Fibroblast of lung (primary cell): Measurements from ENCODE around the gene SLC28A3.

ENCODE experiments used
- CTCF ChIP-seq, 2 donors: IDR thresholded peaks in 1 of 2; conservative IDR thresholded peaks in 1 of 2; 1 replicate in 1 of 2; 2 replicates in 1 of 2; pipeline ENCODE4 v1.5.1; 2011 to 2012; ENCODE audit warnings: low read length in 2 of 2, control low read depth in 1 of 2, inconsistent platforms in 1 of 2, low read depth in 1 of 2, mild to moderate bottlenecking in 1 of 2
- EZH2 ChIP-seq: IDR thresholded peaks from 2 replicates; pipeline ENCODE4 v1.5.1; 2012; ENCODE audit warnings: low read length, control low read depth, mild to moderate bottlenecking; ENCODE audit errors: missing control alignments

GRCh38 chr9:84361645-84362044, 21.1 kb upstream of the SLC28A3 start:
- no peak for TF ChIP-seq CTCF (conservative IDR thresholded peaks at IDR 0.05 in 1 of 2, IDR thresholded peaks at IDR 0.05 in 1 of 2; ENCODE audit: low read depth in 1 of 2, low read length in 2 of 2)
- TF ChIP-seq EZH2: no peak
